ENCODE data around the gene CTNNB1.

Gene CTNNB1

DNA sequence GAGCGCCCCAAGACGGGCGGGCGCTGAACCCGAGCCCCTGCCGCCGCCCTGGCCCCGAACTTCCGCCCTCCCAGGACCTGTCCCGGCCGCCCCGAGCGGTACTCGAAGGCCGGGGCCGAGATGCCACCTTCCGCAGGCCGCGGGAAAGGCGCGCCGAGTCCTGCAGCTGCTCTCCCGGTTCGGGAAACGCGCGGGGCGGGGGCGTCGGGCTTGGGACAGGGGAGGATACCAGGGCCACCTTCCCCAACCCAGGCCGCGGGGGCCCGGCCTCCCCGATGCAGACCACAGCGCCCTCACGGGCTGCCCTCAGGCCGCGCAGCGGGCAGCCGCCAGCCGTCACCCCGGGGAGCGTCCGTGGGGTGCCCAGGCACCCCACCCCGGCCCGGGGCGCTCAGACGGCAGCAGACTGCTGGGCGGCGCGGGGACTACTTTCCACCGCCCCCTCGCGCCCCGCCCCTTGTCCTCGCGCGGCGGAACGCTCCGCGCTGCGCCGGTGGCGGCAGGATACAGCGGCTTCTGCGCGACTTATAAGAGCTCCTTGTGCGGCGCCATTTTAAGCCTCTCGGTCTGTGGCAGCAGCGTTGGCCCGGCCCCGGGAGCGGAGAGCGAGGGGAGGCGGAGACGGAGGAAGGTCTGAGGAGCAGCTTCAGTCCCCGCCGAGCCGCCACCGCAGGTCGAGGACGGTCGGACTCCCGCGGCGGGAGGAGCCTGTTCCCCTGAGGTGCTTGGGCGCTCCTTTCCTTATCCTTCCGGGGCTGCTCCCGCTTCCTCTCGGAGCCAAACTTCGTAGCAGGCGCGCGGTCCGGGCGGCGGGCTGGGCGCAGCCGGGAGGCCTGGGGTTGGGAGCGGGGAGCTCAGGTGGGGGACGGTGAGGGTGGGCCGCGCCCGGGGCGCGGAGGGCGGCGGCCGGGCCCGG is at the start of gene CTNNB1:
Gene CTNNB1 (plus strand): TSS at position 556 of the 916 bp plus-strand sequence. CDS start 24,564 bp downstream, outside the sequence.
- DNase-seq, result peak; percentile 90

- no peak for DNase-seq
These were observed 43.5 kb upstream of the CTNNB1 start for GRCh38 chr3:41155834-41156233.

DNA sequence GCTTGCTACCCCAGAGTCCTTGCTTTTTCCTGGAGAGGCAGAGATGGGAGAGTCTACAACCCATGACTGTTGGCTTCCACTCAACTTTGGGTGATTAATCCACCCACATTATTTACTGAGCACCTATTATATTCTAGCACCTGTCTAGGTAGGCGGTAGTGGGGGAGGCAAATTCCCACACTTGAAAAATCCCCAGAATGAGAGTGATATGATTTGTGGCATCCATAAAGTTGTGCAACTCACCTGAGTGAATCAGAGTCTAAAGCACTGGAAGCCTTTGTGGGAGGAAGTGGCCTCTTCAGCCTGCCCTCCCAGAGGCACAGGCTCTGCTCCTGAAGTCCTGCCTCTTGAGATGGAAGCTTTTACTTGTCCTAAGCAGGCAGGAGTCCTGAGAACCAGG is 40.4 kb upstream of the CTNNB1 start:
- no peak for DNase-seq

- no peak for DNase-seq
These were observed 39.6 kb upstream of the CTNNB1 start for GRCh38 chr3:41159588-41160189.

GRCh38 chr3:41162541-41162940 is 36.8 kb upstream of the CTNNB1 start:
- DNase-seq, result no peak

GRCh38 chr3:41163006-41163405 is 36.3 kb upstream of the CTNNB1 start:
- no peak for DNase-seq

DNA sequence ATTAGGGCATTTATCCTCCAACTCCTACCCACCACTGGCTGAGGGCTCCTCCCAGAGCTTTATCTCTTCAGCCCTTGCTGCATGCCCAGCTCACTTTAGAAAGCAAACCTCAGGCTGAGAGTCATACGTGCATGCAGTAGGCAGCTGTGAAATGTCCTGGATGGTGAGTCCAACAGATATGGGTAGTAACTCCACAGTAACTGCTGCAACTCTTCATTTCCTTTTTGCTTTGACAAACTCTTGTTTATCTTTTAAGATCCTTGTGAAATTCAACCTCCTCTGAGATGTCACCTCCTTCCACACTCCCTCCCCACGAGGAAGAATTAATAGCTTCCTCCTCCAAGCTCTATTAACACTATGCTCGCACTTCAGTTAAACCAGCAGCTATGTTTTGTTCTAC is 35.9 kb upstream of the CTNNB1 start:
- no peak for DNase-seq

DNA sequence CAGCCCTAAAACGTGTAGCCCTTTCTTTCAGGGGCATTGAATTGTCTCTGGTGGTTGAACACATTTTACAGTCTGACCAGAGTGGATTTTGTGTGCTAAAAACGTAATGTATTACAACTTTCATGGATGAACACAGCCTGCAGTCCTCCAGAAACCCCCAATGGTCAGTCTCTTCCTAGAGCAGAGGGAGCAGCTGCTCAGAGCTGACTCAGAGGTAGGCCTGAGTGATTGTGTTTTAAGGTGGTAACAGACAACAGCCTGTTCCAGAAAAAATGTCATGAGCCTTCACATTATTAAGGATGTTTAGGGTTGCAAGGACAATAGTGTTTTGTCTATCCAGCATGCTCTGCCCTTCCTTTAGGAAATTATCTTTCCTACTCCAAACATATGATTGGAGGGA is 34.5 kb upstream of the CTNNB1 start:
- DNase-seq, result no peak

- no peak for DNase-seq
These were observed 31.4 kb upstream of the CTNNB1 start for GRCh38 chr3:41167722-41168497.

GRCh38 chr3:41169023-41169422 is 30.3 kb upstream of the CTNNB1 start:
- no peak for DNase-seq

GRCh38 chr3:41173926-41174885 is 25.1 kb upstream of the CTNNB1 start:
- DNase-seq, result no peak

DNA sequence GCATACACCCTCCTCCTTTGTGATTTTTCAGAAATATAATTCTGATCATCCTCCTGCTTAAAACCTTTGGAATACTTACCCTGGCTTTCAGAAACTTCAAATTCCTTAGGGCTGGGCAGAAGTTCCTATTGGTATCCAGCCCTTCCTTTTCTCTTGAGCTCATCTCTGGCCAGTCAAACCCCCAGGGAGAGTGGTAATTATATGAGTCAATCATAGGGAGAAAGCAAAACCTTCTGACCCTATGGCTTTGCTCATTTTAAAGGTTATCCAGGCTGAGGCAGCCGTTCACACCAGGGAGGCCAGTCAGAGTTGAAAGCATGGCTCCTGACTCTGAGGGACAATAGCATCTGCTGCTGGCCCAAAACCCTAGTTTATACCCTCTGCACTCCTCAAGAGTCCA is 23.9 kb upstream of the CTNNB1 start:
- DNase-seq, result no peak

- no peak for DNase-seq
These were observed 22.7 kb upstream of the CTNNB1 start for GRCh38 chr3:41176596-41176995.

GRCh38 chr3:41178576-41178975 is 20.7 kb upstream of the CTNNB1 start:
- DNase-seq, result no peak

DNA sequence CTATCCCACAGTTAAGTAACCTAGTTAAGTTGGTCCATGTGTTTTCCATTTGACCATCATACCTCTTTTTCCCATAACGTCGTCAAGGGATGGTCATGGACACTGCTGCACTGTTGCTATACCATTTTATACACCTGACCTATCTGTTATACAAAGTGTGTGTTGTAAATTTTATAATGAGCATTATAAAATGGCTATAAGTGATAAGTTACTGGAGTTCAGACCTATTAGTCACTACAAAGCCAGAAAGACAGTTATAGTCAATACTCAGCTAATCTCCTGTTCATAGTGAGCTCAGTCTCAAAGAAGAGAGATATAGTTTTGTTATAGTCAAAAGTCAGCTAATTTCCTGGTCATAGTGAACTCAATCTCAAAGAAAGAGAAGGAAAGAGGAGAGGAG is 18.9 kb upstream of the CTNNB1 start:
- DNase-seq, result no peak

DNA sequence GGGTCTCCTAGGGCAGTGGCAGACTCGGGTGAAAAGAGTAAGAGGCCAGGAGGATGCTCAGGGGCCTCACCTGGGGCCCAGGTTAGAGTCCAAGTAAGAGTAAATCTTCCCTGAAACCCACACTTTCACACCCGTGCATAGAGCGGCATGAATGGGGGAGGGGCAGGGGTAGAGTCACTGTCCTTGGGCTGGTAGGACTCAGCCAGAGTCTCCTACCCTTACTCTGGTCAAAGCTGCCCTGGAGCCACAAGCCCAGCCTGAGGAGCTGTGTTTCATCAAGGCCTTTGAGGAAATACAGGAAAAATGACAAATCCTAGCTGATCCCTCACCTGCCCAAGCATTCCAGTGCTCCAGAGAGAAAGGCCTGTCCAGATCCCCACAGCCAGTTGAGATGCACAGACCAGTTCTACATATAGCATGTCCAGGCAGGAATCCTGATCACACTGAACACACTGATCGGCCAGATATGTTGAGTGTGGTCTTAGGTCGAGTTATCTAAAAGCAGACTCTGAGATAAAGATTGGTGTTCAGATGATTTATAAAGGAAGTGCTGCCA is 16.7 kb upstream of the CTNNB1 start:
- no peak for DNase-seq

GRCh38 chr3:41184394-41184793 is 14.9 kb upstream of the CTNNB1 start:
- no peak for DNase-seq

- DNase-seq, result no peak
These were observed 13.0 kb upstream of the CTNNB1 start for GRCh38 chr3:41186297-41186696.

- no peak for DNase-seq
These were observed 11.0 kb upstream of the CTNNB1 start for GRCh38 chr3:41188306-41188705.

DNA sequence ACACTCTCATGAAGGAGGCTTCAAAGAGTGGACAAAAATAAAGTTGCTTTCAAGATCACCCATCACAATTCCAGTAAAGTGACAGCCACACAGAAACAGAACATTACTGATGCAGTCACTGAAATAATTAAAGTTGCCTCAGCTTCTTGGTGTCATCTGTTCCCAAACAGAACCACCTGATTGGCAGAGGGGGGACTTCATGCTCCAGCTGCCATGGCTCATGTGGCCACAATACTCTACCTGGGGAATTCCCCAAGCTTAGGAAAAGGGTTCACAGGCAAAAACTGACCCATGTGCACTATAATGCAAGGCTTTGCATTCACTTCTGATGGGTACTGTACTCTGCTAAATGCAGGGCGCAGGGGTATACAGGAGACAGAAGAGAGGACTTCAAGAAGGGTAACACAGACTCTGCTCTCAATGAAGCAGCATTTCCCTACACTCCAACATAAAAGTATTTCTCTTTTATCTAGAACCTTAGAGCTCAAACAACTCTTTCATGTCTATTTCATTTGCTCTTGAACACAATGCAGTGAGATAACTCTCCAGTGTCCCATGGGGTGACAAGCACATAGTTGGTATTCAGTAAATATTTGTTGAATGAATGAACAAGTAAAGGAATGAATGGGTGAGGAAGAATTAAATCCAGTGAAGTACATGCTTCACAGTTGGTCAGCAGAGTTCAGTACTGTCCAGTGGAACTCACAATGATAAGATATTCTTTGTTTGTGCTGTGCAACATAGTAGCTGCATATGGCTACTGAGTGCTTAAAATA is 8.6 kb upstream of the CTNNB1 start:
- DNase-seq, result no peak

DNA sequence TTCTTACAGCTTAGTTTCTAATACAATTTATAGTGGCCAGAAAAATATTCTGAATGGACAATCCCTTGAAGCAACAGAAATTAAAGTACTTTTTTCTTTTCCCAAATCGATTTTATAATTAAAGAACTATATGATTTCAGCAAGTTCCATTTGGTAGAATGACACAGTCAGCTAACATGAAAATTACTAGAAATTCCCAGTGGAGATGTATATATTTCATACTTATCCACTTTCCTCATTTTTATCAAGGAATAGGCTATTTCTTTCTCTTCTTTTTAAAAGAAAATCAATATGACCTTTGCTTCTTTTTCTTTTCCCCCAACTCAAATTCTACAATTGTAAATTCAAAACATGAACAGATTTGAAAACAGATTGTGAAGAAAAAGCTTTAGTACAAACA is 6.4 kb upstream of the CTNNB1 start:
- DNase-seq, result no peak

Data from CD4-positive, alpha-beta T cell treated with Interleukin-6 for 4 hours (primary cell).